Measurements from ENCODE around the gene NME7.

NME7 gene

DNA sequence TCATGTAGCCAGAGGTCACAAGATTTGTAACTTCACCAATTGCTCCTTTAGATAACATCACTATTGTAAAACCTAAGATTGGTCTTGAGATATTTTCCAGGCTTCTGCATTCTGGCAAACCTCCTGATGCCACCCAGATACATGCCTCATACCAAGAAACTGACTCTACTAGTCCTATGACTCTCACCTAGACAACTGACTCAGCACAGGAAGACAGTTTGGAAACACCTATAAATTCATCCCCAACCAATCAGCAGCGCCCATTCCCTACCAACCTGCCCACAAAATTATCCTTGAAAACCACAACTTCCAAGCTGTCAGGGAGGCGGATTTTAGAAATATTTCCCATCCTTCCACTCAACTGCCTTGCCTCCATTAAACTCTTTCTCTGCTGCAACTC is 2.6 kb downstream of the NME7 start:
- no peaks in the 10 kb centered on the region for H3K27me3 ChIP-seq (replicated peaks)
- in situ Hi-C loops (cut with HindIII; ENCODE audit: low pct_ligation_motif_present, low sequenced_read_pairs), result no loop called here
- peaks cover 3% of the 10 kb centered on the region for H3K36me3 ChIP-seq (replicated peaks)
- H3K4me3 ChIP-seq (ENCODE audit: low read depth, low read length), result no peak overlapping the region
- DNase-seq, result no peak
- H3K27ac ChIP-seq, result no peak overlapping the region
- TF ChIP-seq, protein P1, sequence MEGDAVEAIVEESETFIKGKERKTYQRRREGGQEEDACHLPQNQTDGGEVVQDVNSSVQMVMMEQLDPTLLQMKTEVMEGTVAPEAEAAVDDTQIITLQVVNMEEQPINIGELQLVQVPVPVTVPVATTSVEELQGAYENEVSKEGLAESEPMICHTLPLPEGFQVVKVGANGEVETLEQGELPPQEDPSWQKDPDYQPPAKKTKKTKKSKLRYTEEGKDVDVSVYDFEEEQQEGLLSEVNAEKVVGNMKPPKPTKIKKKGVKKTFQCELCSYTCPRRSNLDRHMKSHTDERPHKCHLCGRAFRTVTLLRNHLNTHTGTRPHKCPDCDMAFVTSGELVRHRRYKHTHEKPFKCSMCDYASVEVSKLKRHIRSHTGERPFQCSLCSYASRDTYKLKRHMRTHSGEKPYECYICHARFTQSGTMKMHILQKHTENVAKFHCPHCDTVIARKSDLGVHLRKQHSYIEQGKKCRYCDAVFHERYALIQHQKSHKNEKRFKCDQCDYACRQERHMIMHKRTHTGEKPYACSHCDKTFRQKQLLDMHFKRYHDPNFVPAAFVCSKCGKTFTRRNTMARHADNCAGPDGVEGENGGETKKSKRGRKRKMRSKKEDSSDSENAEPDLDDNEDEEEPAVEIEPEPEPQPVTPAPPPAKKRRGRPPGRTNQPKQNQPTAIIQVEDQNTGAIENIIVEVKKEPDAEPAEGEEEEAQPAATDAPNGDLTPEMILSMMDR (IDR thresholded peaks at IDR 0.05; ENCODE audit: low read depth, low read length, missing control alignments), result no peak

DNA sequence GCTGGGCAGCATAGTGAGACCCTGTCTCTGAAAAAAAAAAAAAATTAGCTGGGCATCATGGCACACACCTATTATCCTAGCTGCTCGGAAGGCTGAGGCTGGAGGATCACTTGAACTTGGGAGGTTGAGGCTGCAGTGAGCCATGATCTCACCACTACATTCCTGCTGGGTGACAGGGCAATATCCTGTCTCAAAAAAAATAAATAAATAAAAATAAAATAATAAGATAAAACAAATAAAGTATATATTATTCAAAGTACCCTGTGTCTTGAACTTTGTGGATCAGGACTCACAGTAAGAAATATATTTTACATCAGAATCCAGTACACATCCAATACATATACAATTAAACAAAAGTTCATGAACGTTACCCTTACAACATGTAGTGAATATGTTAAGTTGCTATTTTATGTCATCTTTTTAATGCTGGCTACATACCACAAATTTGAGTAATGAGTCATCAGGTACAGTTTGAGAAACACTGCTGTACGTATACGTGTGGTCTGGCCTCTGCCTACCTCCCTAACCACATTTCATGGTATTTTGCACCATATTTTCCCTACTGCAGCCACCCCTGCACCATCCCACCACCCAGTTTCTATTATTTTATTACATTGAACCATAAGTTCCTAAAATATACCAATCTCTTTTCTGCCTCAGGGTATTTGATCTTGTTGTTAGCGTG is 4.4 kb downstream of the NME7 start:
- H3K4me3 ChIP-seq (ENCODE audit: low read depth, low read length), result no peak overlapping the region
- H3K36me3 ChIP-seq (replicated peaks), result no peaks in the 10 kb centered on the region
- TF ChIP-seq, protein P1 (IDR thresholded peaks at IDR 0.05; ENCODE audit: low read depth, low read length, missing control alignments), result no peak
- H3K27ac ChIP-seq, result peak overlapping the region; percentile 81
- no peaks in the 10 kb centered on the region for H3K27me3 ChIP-seq (replicated peaks)
- peak; percentile 72 for DNase-seq
- in situ Hi-C loops (cut with HindIII; ENCODE audit: low pct_ligation_motif_present, low sequenced_read_pairs), result no loop called here

DNA sequence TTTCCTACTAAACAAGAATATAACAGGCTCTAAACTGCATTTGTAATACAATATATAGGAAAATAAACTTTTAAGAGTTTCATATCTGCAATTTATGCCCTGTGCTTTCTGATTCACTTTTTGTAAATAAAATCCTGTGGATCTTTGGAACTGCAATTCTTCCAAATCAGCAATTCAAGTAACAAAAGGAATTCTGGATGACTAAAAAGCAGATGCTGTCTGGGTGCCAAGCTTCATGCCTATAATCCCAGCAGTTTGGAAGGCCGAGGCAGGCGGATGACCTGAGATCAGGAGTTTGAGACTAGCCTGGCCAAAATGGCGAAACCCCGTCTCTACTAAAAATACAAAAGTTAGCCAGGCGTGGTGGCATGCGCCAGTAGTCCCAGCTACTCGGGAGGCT is 6.3 kb downstream of the NME7 start:
- TF ChIP-seq, protein P1 (IDR thresholded peaks at IDR 0.05; ENCODE audit: low read depth, low read length, missing control alignments), result no peak
- in situ Hi-C loops (cut with HindIII; ENCODE audit: low pct_ligation_motif_present, low sequenced_read_pairs), result no loop called here
- H3K27me3 ChIP-seq (replicated peaks), result no peaks in the 10 kb centered on the region
- H3K27ac ChIP-seq, result no peak overlapping the region
- H3K4me3 ChIP-seq (ENCODE audit: low read depth, low read length), result no peak overlapping the region
- H3K36me3 ChIP-seq (replicated peaks), result no peaks in the 10 kb centered on the region
- DNase-seq, result no peak

DNA sequence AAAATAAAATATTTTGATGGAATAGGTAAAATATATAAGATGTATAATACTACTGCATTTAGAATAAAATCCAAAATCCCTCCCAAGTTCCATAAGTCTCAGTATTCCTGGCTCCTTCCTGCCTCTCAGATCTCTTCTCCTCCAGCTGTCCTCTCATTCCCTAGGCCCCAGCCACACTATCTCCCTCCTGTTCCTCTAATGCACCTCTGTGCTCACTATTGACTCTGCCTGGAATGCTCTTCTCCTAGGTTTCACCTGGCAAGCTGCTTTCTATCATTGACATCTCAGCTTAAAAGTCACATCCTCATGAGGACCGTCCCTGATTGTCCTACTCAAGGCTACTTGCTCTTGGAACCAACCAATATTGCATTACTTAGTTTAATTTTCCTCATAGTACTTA is 7.2 kb downstream of the NME7 start:
- no peak overlapping the region for H3K27ac ChIP-seq
- H3K36me3 ChIP-seq (replicated peaks), result no peaks in the 10 kb centered on the region
- no peak for DNase-seq
- no peaks in the 10 kb centered on the region for H3K27me3 ChIP-seq (replicated peaks)
- TF ChIP-seq, protein P1 (IDR thresholded peaks at IDR 0.05; ENCODE audit: low read depth, low read length, missing control alignments), result no peak
- no peak overlapping the region for H3K4me3 ChIP-seq (ENCODE audit: low read depth, low read length)
- in situ Hi-C loops (cut with HindIII; ENCODE audit: low pct_ligation_motif_present, low sequenced_read_pairs), result no loop called here

DNA sequence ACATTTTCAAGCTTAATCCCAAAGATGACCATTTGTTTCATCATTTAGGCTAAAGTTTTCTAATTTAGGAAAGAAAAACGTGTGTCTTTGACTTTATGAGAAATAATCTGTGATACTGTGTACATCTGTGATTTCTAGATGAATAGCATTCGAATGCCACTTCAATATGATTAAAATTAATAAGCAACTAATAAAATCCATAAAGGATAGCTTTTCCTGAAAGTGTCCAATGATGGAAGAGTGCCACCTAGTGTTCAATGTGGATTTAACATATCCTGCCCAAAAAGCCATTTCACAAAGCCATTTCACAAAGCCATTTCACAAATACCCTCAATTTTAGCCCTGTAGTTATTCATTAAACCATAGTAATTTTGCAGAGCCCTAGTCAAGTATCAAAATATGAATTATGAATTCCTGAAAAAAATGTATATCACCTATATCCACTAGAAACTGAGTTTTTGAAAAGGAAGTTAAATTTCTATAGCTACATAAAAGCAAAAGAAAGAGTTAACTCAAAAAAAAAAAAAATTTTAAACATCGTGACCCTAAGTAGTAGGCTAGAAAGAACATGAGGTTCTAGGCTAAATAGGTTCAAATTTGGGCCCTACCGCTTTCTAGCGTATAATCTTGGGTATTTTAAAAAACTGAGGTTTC is 19.1 kb downstream of the NME7 start:
- Histone ChIP-seq H3K4me3 (ENCODE audit: low read depth, low read length) (no peak overlapping the region), H3K36me3 (replicated peaks) (no peaks in the 10 kb centered on the region), H3K27ac (no peak overlapping the region), H3K27me3 (replicated peaks) (no peaks in the 10 kb centered on the region)
- in situ Hi-C loops (cut with HindIII; ENCODE audit: low pct_ligation_motif_present, low sequenced_read_pairs), result loop anchor here (25.0 kb wide), 1 partner anchor 736 kb away; no protein-coding TSS in a partner anchor
- TF ChIP-seq, protein P1 (IDR thresholded peaks at IDR 0.05; ENCODE audit: low read depth, low read length, missing control alignments), result peak; percentile 56
- peak; percentile 43 for DNase-seq

Data from brain microvascular endothelial cell (primary cell).